Astrocyte of the cerebellum (primary cell): Measurements from ENCODE around the gene FAM184A.

Experiments
- DNase-seq: peaks from one replicate; pipeline ENCODE4 v3.0.0-alpha.2; 2011; ENCODE audit warnings: low read depth
- H3K4me3 ChIP-seq: 2 replicates; pipeline ENCODE4 v1.5.1; 2011; ENCODE audit warnings: mild to moderate bottlenecking, low read depth, low read length, moderate library complexity
- CTCF ChIP-seq: IDR thresholded peaks from 2 replicates; pipeline ENCODE4 v1.5.1; 2012; ENCODE audit warnings: low read length, low read depth, moderate library complexity, mild to moderate bottlenecking; ENCODE audit errors: missing control alignments
- in situ Hi-C: cut with HindIII; loops from 2 replicates; pipeline ENCODE4 v1.10.0; 2017; ENCODE audit warnings: low sequenced_read_pairs

FAM184A gene

GRCh38 chr6:119112812-119113530 is 34.5 kb upstream of the FAM184A start:
- DNase-seq: no peak
- H3K4me3 ChIP-seq: no peak overlapping the region
- no peak for TF ChIP-seq CTCF
- in situ Hi-C loops: no loop called here

GRCh38 chr6:119110601-119111548 is 32.4 kb upstream of the FAM184A start:
- H3K4me3 ChIP-seq: no peak overlapping the region
- DNase-seq: peak; percentile 43
- in situ Hi-C loops: no loop called here
- TF ChIP-seq CTCF: peak; percentile 57

- in situ Hi-C loops: no loop called here
- no peak for DNase-seq
- no peak overlapping the region for H3K4me3 ChIP-seq
- TF ChIP-seq CTCF: no peak
Observed at GRCh38 chr6:119109654-119110325, 31.3 kb upstream of the FAM184A start.

- TF ChIP-seq CTCF: no peak
- DNase-seq: no peak
- in situ Hi-C loops: no loop called here
- no peak overlapping the region for H3K4me3 ChIP-seq
Observed at GRCh38 chr6:119108076-119108475, 29.6 kb upstream of the FAM184A start.

- in situ Hi-C loops: no loop called here
- no peak for DNase-seq
- no peak for TF ChIP-seq CTCF
- no peak overlapping the region for H3K4me3 ChIP-seq
Observed at GRCh38 chr6:119105282-119105681, 26.8 kb upstream of the FAM184A start.

GRCh38 chr6:119102901-119103300 is 24.4 kb upstream of the FAM184A start:
- in situ Hi-C loops: no loop called here
- no peak for DNase-seq
- TF ChIP-seq CTCF: no peak

More at GRCh38 chr6:119102901-119103300, 24.4 kb upstream of the FAM184A start:
- no peak overlapping the region for H3K4me3 ChIP-seq
